Hepatic stellate cell (primary cell): Measurements from ENCODE around the gene OTOGL.
"Not testable (repeated sequence)": the region's sequence is repeated elsewhere in the genome, so short reads cannot be mapped to it uniquely, and the experiment has no call there.

ENCODE experiments used
- DNase-seq: peaks from one replicate; pipeline ENCODE4 v3.0.0; 2011; ENCODE audit warnings: low spot score

The OTOGL gene

GRCh38 chr12:80188576-80188975 lies 89.2 kb downstream of the OTOGL start:
- no peak for DNase-seq

GRCh38 chr12:80189241-80189640 lies 89.9 kb downstream of the OTOGL start:
- DNase-seq: peak; percentile 41

- no peak for DNase-seq
These were observed 90.7 kb downstream of the OTOGL start for GRCh38 chr12:80190001-80190400.

- no peak for DNase-seq
These were observed 92.8 kb downstream of the OTOGL start for GRCh38 chr12:80192087-80192486.

- no peak for DNase-seq
These were observed 94.5 kb downstream of the OTOGL start for GRCh38 chr12:80193865-80194264.

GRCh38 chr12:80195074-80195726 lies 95.9 kb downstream of the OTOGL start:
- peak; percentile 38 for DNase-seq

GRCh38 chr12:80195737-80196136 lies 96.4 kb downstream of the OTOGL start:
- DNase-seq: no peak

- DNase-seq: no peak
These were observed 97.1 kb downstream of the OTOGL start for GRCh38 chr12:80196419-80196818.

- DNase-seq: no peak
These were observed 99.5 kb downstream of the OTOGL start for GRCh38 chr12:80198782-80199337.

GRCh38 chr12:80199931-80200330 lies 100.6 kb downstream of the OTOGL start:
- DNase-seq: no peak

- no peak for DNase-seq
These were observed 101.1 kb downstream of the OTOGL start for GRCh38 chr12:80200414-80200813.

GRCh38 chr12:80201908-80202307 lies 102.6 kb downstream of the OTOGL start:
- DNase-seq: no peak

GRCh38 chr12:80205960-80206359 lies 106.6 kb downstream of the OTOGL start:
- DNase-seq: no peak

- no peak for DNase-seq
These were observed 108.7 kb downstream of the OTOGL start for GRCh38 chr12:80208071-80208470.

- no peak for DNase-seq
These were observed 112.3 kb downstream of the OTOGL start for GRCh38 chr12:80211671-80212070.

GRCh38 chr12:80212938-80213645 lies 113.8 kb downstream of the OTOGL start:
- DNase-seq: no peak

- DNase-seq: no peak
These were observed 114.5 kb downstream of the OTOGL start for GRCh38 chr12:80213871-80214270.

GRCh38 chr12:80217011-80217535 lies 117.7 kb downstream of the OTOGL start:
- no peak for DNase-seq

GRCh38 chr12:80218925-80219324 lies 119.6 kb downstream of the OTOGL start:
- not testable (repeated sequence) for DNase-seq

- no peak for DNase-seq
These were observed 120.0 kb downstream of the OTOGL start for GRCh38 chr12:80219345-80219744.

GRCh38 chr12:80222261-80222660 lies 122.9 kb downstream of the OTOGL start:
- DNase-seq: no peak

- DNase-seq: no peak
These were observed 127.2 kb downstream of the OTOGL start for GRCh38 chr12:80226576-80226975.

GRCh38 chr12:80227904-80228303 lies 128.6 kb downstream of the OTOGL start:
- DNase-seq: not testable (repeated sequence)
